ENCODE results near the gene CYP19A1. TPM values are rescaled to one million over a fixed set of nuclear protein-coding genes. Genes with fewer than 3 reads are reported as not detected.
A peak's percentile ranks its signal among the peaks of the same experiment; 100 is the strongest.

CYP19A1 gene
- total RNA-seq, 1 donor from 2014 or later, result 0.95 TPM

- no peaks in the 10 kb centered on the region for H3K36me3 ChIP-seq
- H3K4me3 ChIP-seq, result no peak overlapping the region
- peaks cover 2% of the 10 kb centered on the region for H3K4me1 ChIP-seq
- no peak overlapping the region for H3K27ac ChIP-seq
- ATAC-seq (no peak), DNase-seq (no peak)
- intact Hi-C loops (cut with DNase I), result no loop called here
- no peak for TF ChIP-seq CTCF (IDR thresholded peaks at IDR 0.05)
- no peaks in the 10 kb centered on the region for H3K27me3 ChIP-seq (ENCODE audit: low read depth)
- H3K9me3 ChIP-seq, result no peaks in the 10 kb centered on the region
These were observed 23.7 kb downstream of the CYP19A1 start for GRCh38 chr15:51314391-51315337.

DNA sequence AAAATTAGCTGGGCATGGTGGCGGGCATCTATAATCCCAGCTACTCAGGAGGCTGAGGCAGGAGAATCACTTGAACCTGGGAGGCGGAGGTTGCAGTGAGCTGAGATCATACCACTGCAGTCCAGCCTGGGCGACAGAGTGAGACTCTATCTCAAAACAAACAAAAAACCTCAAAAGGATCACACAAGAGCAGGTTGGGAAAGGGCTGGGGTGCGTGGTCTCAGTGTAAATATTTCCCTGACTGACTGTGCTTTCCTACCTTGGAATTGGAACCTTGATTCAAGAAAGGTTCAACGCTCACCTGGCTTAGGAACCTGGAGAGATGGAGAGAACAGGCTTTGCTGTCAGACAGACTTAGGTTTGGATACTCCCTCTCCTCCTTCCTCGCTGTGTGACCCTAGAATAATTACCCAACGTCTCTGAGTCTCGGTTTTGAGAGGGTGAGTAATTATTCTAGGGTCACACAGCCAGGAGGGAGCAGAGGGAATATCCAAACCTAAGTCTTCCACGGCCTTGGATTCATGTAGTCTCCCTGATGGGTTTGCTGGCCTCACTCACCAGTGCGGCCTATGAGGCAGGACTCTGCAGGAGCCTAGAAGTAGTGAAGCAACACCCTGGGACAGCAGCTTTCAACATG is 24.6 kb downstream of the CYP19A1 start:
- Histone ChIP-seq H3K27me3 (ENCODE audit: low read depth) (no peaks in the 10 kb centered on the region), H3K4me3 (no peak overlapping the region), H3K27ac (no peak overlapping the region), H3K36me3 (no peaks in the 10 kb centered on the region), H3K4me1 (peaks cover 10% of the 10 kb centered on the region), H3K9me3 (no peaks in the 10 kb centered on the region)
- intact Hi-C loops (cut with DNase I), result no loop called here
- TF ChIP-seq CTCF (IDR thresholded peaks at IDR 0.05), result no peak
- DNase-seq, result no peak
- no peak for ATAC-seq

- H3K27ac ChIP-seq, result no peak overlapping the region
- intact Hi-C loops (cut with DNase I), result no loop called here
- DNase-seq, result no peak
- no peaks in the 10 kb centered on the region for H3K36me3 ChIP-seq
- no peak for TF ChIP-seq CTCF (IDR thresholded peaks at IDR 0.05)
- no peaks in the 10 kb centered on the region for H3K27me3 ChIP-seq (ENCODE audit: low read depth)
- no peak overlapping the region for H3K4me3 ChIP-seq
- H3K4me1 ChIP-seq, result peaks cover 10% of the 10 kb centered on the region
- no peaks in the 10 kb centered on the region for H3K9me3 ChIP-seq
- ATAC-seq, result no peak
These were observed 25.4 kb downstream of the CYP19A1 start for GRCh38 chr15:51313074-51313393.

GRCh38 chr15:51312166-51313073 is 26.0 kb downstream of the CYP19A1 start:
- Histone ChIP-seq H3K36me3 (no peaks in the 10 kb centered on the region), H3K9me3 (no peaks in the 10 kb centered on the region), H3K4me1 (peaks cover 16% of the 10 kb centered on the region), H3K27ac (peak overlapping the region; percentile 36), H3K4me3 (no peak overlapping the region), H3K27me3 (ENCODE audit: low read depth) (no peaks in the 10 kb centered on the region)
- ATAC-seq (no peak), DNase-seq (no peak)
- no peak for TF ChIP-seq CTCF (IDR thresholded peaks at IDR 0.05)
- intact Hi-C loops (cut with DNase I), result no loop called here

- intact Hi-C loops (cut with DNase I), result no loop called here
- Histone ChIP-seq H3K4me1 (peaks cover 17% of the 10 kb centered on the region), H3K9me3 (no peaks in the 10 kb centered on the region), H3K36me3 (no peaks in the 10 kb centered on the region), H3K27me3 (ENCODE audit: low read depth) (no peaks in the 10 kb centered on the region), H3K27ac (no peak overlapping the region), H3K4me3 (no peak overlapping the region)
- ATAC-seq, result no peak
- no peak for DNase-seq
- TF ChIP-seq CTCF (IDR thresholded peaks at IDR 0.05), result no peak
These were observed 26.9 kb downstream of the CYP19A1 start for GRCh38 chr15:51311510-51311909.

Measured in lower lobe of right lung (tissue), 2 donors.